Dermis microvascular lymphatic vessel endothelial cell (primary cell): ENCODE measurements around the gene AQP3. TPM values are rescaled to one million over a fixed set of nuclear protein-coding genes. Genes with fewer than 3 reads are reported as not detected.
"Not testable (repeated sequence)": the region's sequence is repeated elsewhere in the genome, so short reads cannot be mapped to it uniquely, and the experiment has no call there.

Experiments used
- DNase-seq, 2 donors: peaks; one replicate each; pipeline versions ENCODE4 v3.0.0 to v3.0.0-alpha.2; 2010; ENCODE audit warnings: low read depth in 2 of 2
- total RNA-seq: library from RNA; depleted of rRNA; stranded (reverse); fragments of >200 nt; gene quantifications from 2 replicates; pipeline ENCODE4 v1.2.1, GENCODE V29; 2014

Gene AQP3
- total RNA-seq, 1 donor from 2014 or later, result 0.39 TPM

- DNase-seq, result peak; percentile 14 to 59
These were observed 31.8 kb downstream of the AQP3 start for GRCh38 chr9:33415501-33416038.

- no peak for DNase-seq
These were observed 32.4 kb downstream of the AQP3 start for GRCh38 chr9:33414889-33415500.

GRCh38 chr9:33414268-33414667, 33.1 kb downstream of the AQP3 start:
- no peak for DNase-seq

GRCh38 chr9:33408087-33408486, 39.3 kb downstream of the AQP3 start:
- no peak for DNase-seq

- no peak for DNase-seq
These were observed 40.3 kb downstream of the AQP3 start for GRCh38 chr9:33407061-33407460.

- DNase-seq, result no peak
These were observed 42.5 kb downstream of the AQP3 start for GRCh38 chr9:33404788-33405362.

GRCh38 chr9:33403941-33404787, 43.2 kb downstream of the AQP3 start:
- DNase-seq, result no peak

GRCh38 chr9:33402371-33402770, 45.0 kb downstream of the AQP3 start, which contains the start of gene AQP7:
Gene AQP7, minus strand, starts transcription at chr9:33402568. Its CDS starts 1,306 bp downstream, at chr9:33401262.
- DNase-seq, result not testable (repeated sequence)

- not testable (repeated sequence) for DNase-seq
These were observed 45.6 kb downstream of the AQP3 start for GRCh38 chr9:33401809-33402208.

GRCh38 chr9:33399047-33399446, 48.3 kb downstream of the AQP3 start:
- DNase-seq, result not testable (repeated sequence)

GRCh38 chr9:33397801-33398200, 49.6 kb downstream of the AQP3 start:
- not testable (repeated sequence) for DNase-seq

GRCh38 chr9:33395159-33395879, 52.1 kb downstream of the AQP3 start:
- DNase-seq, result not testable (repeated sequence)

GRCh38 chr9:33393986-33394385, 53.4 kb downstream of the AQP3 start:
- not testable (repeated sequence) for DNase-seq

GRCh38 chr9:33393581-33393980, 53.8 kb downstream of the AQP3 start:
- no peak for DNase-seq

GRCh38 chr9:33392591-33393021, 54.8 kb downstream of the AQP3 start:
- DNase-seq, result not testable (repeated sequence)

Other genes with a start within 250 kb of the AQP3 start
- gene SPINK4, start 207.4 kb downstream of the AQP3 start, total RNA-seq, result not detected in 2 replicates
- gene BAG1, start 182.9 kb downstream of the AQP3 start, total RNA-seq, result 33.5 and 48.3 TPM in 2 replicates
- gene CHMP5, start 182.5 kb downstream of the AQP3 start, total RNA-seq, result 66.5 and 69.7 TPM in 2 replicates
- 8.6 and 11.1 TPM in 2 replicates for gene NFX1, start 157.1 kb downstream of the AQP3 start, total RNA-seq
- gene AQP7, start 45.0 kb downstream of the AQP3 start, total RNA-seq, result not detected in 2 replicates
- gene NOL6, start 26.3 kb upstream of the AQP3 start, total RNA-seq, result 11.7 and 17.2 TPM in 2 replicates
- under 0.01 and 0.13 TPM in 2 replicates for gene ANKRD18B, start 76.7 kb upstream of the AQP3 start, total RNA-seq